Stimulated activated CD4-positive, alpha-beta T cell treated with anti-CD3 and anti-CD28 coated beads, Interleukin-15, amount 100 ng/mL, for 24 hours (primary cell): ENCODE measurements around the gene EIF3F.

Experiments
- DNase-seq: peaks from one replicate; pipeline ENCODE4 v3.0.0-alpha.2; 2020

EIF3F gene

GRCh38 chr11:8023831-8024555, 36.9 kb downstream of the EIF3F start:
- no peak for DNase-seq

- DNase-seq, result no peak
Measured at GRCh38 chr11:8025123-8025522, 38.0 kb downstream of the EIF3F start.

GRCh38 chr11:8025816-8026215, 38.7 kb downstream of the EIF3F start:
- no peak for DNase-seq

- no peak for DNase-seq
Measured at GRCh38 chr11:8026982-8027381, 39.8 kb downstream of the EIF3F start.

GRCh38 chr11:8028766-8029165, 41.6 kb downstream of the EIF3F start:
- no peak for DNase-seq

- DNase-seq, result no peak
Measured at GRCh38 chr11:8030526-8031247, 43.5 kb downstream of the EIF3F start.

GRCh38 chr11:8031248-8032115, 44.3 kb downstream of the EIF3F start:
- DNase-seq, result no peak

- no peak for DNase-seq
Measured at GRCh38 chr11:8032122-8032521, 45.0 kb downstream of the EIF3F start.

- DNase-seq, result no peak
Measured at GRCh38 chr11:8032576-8033304, 45.6 kb downstream of the EIF3F start.

GRCh38 chr11:8033305-8034105, 46.4 kb downstream of the EIF3F start:
- DNase-seq, result peak; percentile 65

GRCh38 chr11:8034106-8034585, 47.0 kb downstream of the EIF3F start:
- DNase-seq, result no peak

- no peak for DNase-seq
Measured at GRCh38 chr11:8034604-8035190, 47.6 kb downstream of the EIF3F start.

- DNase-seq, result no peak
Measured at GRCh38 chr11:8035200-8035855, 48.2 kb downstream of the EIF3F start.

GRCh38 chr11:8036002-8036802, 49.1 kb downstream of the EIF3F start:
- no peak for DNase-seq

GRCh38 chr11:8036986-8037385, 49.8 kb downstream of the EIF3F start:
- DNase-seq, result no peak

GRCh38 chr11:8038393-8038792, 51.3 kb downstream of the EIF3F start:
- no peak for DNase-seq

GRCh38 chr11:8038811-8039529, 51.8 kb downstream of the EIF3F start:
- DNase-seq, result no peak

- no peak for DNase-seq
Measured at GRCh38 chr11:8039530-8040260, 52.6 kb downstream of the EIF3F start.
